ENCODE data around the gene COA1. TPM values are rescaled to one million over a fixed set of nuclear protein-coding genes. Genes with fewer than 3 reads are reported as not detected.

Gene COA1
- total RNA-seq, 2 donors from 2014 or later: 53.6 to 56.0 TPM

DNA sequence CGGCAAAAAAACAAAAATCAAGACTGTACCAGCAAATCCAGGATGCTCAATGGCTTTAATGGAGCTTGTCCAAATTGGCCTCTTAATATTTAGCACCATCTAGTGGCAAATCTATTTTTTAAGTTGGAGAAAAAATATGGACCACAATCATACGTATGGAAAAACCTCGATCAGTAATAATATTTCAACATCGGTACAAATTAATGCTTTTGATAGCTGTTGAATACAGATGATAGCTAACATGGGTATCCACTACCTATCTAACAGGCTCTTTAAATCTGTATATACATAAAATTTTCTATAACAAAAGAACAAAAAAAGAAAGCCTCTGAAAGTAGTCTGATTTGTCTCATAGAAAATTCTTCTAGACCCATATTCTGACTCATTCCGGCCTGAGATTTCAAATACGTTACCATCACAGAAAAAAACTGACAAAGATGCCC is 29.2 kb downstream of the COA1 start:
- H3K9me3 ChIP-seq: no peaks in the 10 kb centered on the region
- DNase-seq (ENCODE audit: low spot score): no peak
- no peaks in the 10 kb centered on the region for H3K27me3 ChIP-seq
- H3K4me1 ChIP-seq: peaks cover 0 to 9% of the 10 kb centered on the region in 2 donors
- no peak overlapping the region for H3K4me3 ChIP-seq
- H3K27ac ChIP-seq: no peak overlapping the region
- no peaks in the 10 kb centered on the region for H3K36me3 ChIP-seq
- TF ChIP-seq, protein P1, sequence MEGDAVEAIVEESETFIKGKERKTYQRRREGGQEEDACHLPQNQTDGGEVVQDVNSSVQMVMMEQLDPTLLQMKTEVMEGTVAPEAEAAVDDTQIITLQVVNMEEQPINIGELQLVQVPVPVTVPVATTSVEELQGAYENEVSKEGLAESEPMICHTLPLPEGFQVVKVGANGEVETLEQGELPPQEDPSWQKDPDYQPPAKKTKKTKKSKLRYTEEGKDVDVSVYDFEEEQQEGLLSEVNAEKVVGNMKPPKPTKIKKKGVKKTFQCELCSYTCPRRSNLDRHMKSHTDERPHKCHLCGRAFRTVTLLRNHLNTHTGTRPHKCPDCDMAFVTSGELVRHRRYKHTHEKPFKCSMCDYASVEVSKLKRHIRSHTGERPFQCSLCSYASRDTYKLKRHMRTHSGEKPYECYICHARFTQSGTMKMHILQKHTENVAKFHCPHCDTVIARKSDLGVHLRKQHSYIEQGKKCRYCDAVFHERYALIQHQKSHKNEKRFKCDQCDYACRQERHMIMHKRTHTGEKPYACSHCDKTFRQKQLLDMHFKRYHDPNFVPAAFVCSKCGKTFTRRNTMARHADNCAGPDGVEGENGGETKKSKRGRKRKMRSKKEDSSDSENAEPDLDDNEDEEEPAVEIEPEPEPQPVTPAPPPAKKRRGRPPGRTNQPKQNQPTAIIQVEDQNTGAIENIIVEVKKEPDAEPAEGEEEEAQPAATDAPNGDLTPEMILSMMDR (IDR thresholded peaks at IDR 0.05): peak; percentile 51 to 80

DNA sequence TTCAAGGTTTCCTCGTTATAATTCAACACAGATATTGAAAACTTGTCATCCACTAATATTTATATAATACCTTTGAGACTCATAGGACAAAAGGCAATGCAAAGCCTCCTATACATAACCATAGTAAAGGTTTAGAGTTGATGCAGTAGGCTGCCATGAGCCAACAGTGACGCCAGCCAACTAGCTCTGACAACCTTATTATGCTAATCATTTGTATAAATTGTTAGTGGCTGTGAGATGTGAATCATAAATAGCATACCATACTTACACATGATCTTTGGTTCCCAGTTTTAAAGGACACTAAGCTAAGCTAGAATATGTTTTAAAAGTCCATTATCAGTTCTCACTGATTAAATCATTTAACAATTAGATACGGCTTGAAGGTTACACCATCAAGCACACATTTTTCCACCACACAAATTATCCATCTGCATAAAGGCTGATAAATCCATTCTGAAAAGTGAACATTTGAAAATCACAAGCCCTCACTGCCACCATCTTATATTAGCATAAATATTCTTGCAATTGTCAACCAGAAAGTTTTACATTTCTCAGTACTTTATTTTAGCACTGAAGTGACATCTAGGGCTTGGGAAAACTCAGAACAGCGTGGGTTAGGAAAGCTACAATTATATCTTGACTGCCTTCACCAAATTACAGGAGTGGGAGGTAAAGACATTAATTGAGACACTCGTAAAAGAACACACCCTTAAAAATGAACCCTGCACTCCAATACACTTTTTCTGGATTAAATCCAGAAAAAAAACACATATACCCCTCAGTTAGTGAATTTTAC is 30.7 kb downstream of the COA1 start:
- Histone ChIP-seq H3K9me3 (no peaks in the 10 kb centered on the region), H3K27me3 (no peaks in the 10 kb centered on the region), H3K4me3 (no peak overlapping the region), H3K4me1 (peaks cover 0 to 12% of the 10 kb centered on the region in 2 donors), H3K27ac (no peak overlapping the region), H3K36me3 (no peaks in the 10 kb centered on the region)
- DNase-seq (ENCODE audit: low spot score): no peak
- TF ChIP-seq, protein P1 (IDR thresholded peaks at IDR 0.05): no peak

DNA sequence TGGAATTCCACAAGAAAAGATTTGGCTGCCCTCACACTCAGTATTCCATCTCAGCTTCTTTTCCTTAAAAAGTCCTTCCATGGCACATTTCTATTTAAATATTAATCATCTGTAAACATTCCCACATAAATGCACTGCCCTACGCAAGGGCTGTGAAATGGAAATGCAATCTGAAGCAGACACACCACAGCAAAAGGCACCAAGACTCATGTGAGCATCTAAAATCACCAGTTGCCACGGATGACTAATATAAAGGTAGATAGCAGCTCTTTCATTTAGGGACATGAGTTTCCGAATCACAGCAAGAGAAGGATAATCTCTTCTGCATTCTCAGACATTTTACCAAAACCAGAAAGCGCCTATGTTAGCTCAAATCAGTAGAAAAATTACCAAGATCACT is 31.6 kb downstream of the COA1 start:
- TF ChIP-seq, protein P1 (IDR thresholded peaks at IDR 0.05): no peak
- Histone ChIP-seq H3K27me3 (no peaks in the 10 kb centered on the region), H3K9me3 (no peaks in the 10 kb centered on the region), H3K27ac (no peak overlapping the region), H3K4me1 (peaks cover 0 to 18% of the 10 kb centered on the region in 2 donors), H3K4me3 (no peak overlapping the region), H3K36me3 (no peaks in the 10 kb centered on the region)
- no peak for DNase-seq (ENCODE audit: low spot score)

DNA sequence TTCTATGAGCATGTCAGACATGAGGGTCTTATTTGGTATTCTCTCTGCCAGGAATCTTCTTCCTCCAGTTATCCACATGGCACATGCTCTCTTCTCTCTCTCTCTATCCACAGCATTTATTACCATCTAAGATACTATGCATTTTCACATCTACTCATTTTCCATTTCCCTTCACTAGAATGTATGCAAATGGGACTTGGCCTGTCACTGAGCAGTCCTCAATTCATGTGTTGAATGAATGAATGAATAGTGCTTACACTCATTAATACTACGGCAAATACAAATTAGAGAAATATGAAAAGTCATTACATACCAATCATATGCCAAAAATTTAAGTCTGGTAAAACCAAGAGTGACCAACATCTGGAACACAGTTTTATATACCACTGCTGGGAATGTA is 34.0 kb downstream of the COA1 start:
- Histone ChIP-seq H3K27me3 (no peaks in the 10 kb centered on the region), H3K9me3 (no peaks in the 10 kb centered on the region), H3K4me3 (no peak overlapping the region), H3K27ac (no peak overlapping the region), H3K4me1 (peaks cover 0 to 18% of the 10 kb centered on the region in 2 donors), H3K36me3 (no peaks in the 10 kb centered on the region)
- TF ChIP-seq, protein P1 (IDR thresholded peaks at IDR 0.05): no peak
- DNase-seq (ENCODE audit: low spot score): no peak

DNA sequence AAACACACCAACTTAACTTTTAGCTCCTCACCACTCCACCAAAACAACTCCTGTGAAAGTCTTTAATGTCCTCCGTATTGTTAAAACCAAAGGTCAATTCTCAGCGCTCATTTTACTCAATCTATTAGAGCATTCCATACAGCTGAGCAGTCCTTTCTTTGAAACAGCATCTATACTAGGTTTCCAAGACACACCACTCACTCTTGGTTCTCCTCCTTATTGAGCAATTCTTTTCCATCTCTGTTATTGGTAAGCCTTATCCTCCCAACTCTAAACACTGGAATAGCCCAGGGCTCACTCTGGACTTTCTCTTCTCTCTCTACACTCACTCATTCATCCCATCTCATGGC is 34.9 kb downstream of the COA1 start:
- H3K4me1 ChIP-seq: peaks cover 0 to 9% of the 10 kb centered on the region in 2 donors
- no peaks in the 10 kb centered on the region for H3K9me3 ChIP-seq
- DNase-seq (ENCODE audit: low spot score): no peak
- TF ChIP-seq, protein P1 (IDR thresholded peaks at IDR 0.05): no peak
- no peak overlapping the region for H3K4me3 ChIP-seq
- H3K27me3 ChIP-seq: no peaks in the 10 kb centered on the region
- H3K36me3 ChIP-seq: no peaks in the 10 kb centered on the region
- H3K27ac ChIP-seq: no peak overlapping the region
